SK-N-SH (cell line): ENCODE measurements around the gene IGDCC3. TPM values are rescaled to one million over a fixed set of nuclear protein-coding genes. Genes with fewer than 3 reads are reported as not detected.

Experiments used
- CTCF ChIA-PET: fragments of 300-600, 350-600 bp; formaldehyde crosslinking; extraction: SDS; loops from one replicate; lab custom pipeline; 2021; lab: Yijun Ruan, JAX
- POLR2A ChIA-PET: fragments of 350-600 bp; sonication (Branson Sonifier 250); formaldehyde crosslinking; extraction: SDS; loops from one replicate; lab custom pipeline; 2020; ENCODE audit warnings: antibody characterized with exemption, inconsistent platforms; lab: Yijun Ruan, JAX
- DNase-seq: peaks from one replicate; pipeline ENCODE4 v3.0.0; 2012
- H2AFZ ChIP-seq: fragments of 200-600 bp; sonication (generic); 2 replicates; pipeline ENCODE4 v1.8.1; 2016; ENCODE audit warnings: antibody characterized with exemption, mild to moderate bottlenecking, low read depth
- H3F3A ChIP-seq: fragments of 200-600 bp; sonication (generic); replicated peaks from 2 replicates; pipeline ENCODE3; 2016; ENCODE audit warnings: antibody characterized with exemption, mild to moderate bottlenecking; ENCODE audit not compliant: insufficient read depth
- H3K27ac ChIP-seq, 2 experiments: fragments of 200-500 bp in 1 of 2; fragments of 200-600 bp in 1 of 2; sonication (Bioruptor generic) in 1 of 2; sonication (generic), shearing (Covaris generic) in 1 of 2; 2 replicates each; pipeline versions ENCODE4 v1.5.1 to v1.6.1; 2014 to 2016; ENCODE audit warnings: low read depth in 2 of 2, inconsistent platforms in 1 of 2, low read length in 1 of 2, mild to moderate bottlenecking in 1 of 2, mixed read lengths in 1 of 2
- H3K27me3 ChIP-seq: fragments of 200-600 bp; sonication (generic), shearing (Covaris generic); 2 replicates; pipeline ENCODE4 v1.6.1; 2016; ENCODE audit warnings: mixed run types; ENCODE audit not compliant: insufficient read depth
- H3K36me3 ChIP-seq, 2 experiments: fragments of 200-500 bp in 1 of 2; fragments of 200-600 bp in 1 of 2; sonication (Bioruptor generic) in 1 of 2; sonication (generic) in 1 of 2; replicated peaks in 1 of 2; 2 replicates each; pipeline versions ENCODE3 to v1.5.1; 2014 to 2016; ENCODE audit warnings: low read length in 1 of 2, mild to moderate bottlenecking in 1 of 2; ENCODE audit not compliant: insufficient read depth in 2 of 2, control insufficient read depth in 1 of 2
- H3K4me1 ChIP-seq, 2 experiments: fragments of 200-500 bp in 1 of 2; fragments of 200-600 bp in 1 of 2; sonication (Bioruptor generic) in 1 of 2; sonication (generic), shearing (Covaris generic) in 1 of 2; 2 replicates each; pipeline versions ENCODE4 v1.5.1 to v1.6.1; 2014 to 2016; ENCODE audit warnings: low read depth in 1 of 2, low read length in 1 of 2, mixed run types in 1 of 2; ENCODE audit not compliant: insufficient read depth in 2 of 2, control insufficient read depth in 1 of 2
- H3K4me2 ChIP-seq: fragments of 200-600 bp; sonication (generic), shearing (Covaris generic); 2 replicates; pipeline ENCODE4 v1.6.1; 2017; ENCODE audit warnings: mixed run types
- H3K4me3 ChIP-seq, 2 experiments: fragments of 200-500 bp in 1 of 2; fragments of 200-600 bp in 1 of 2; sonication (Bioruptor generic) in 1 of 2; sonication (generic), shearing (Covaris generic) in 1 of 2; 2 replicates each; pipeline versions ENCODE4 v1.5.1 to v1.8.1; 2014 to 2016; ENCODE audit warnings: low read depth in 2 of 2, inconsistent platforms in 1 of 2, low read length in 1 of 2, mild to moderate bottlenecking in 1 of 2, mixed read lengths in 1 of 2, moderate library complexity in 1 of 2
- H3K79me2 ChIP-seq: fragments of 200-600 bp; sonication (generic); 2 replicates; pipeline ENCODE4 v1.8.1; 2017; ENCODE audit warnings: mild to moderate bottlenecking; ENCODE audit not compliant: insufficient read depth
- H3K9ac ChIP-seq: fragments of 200-600 bp; sonication (generic); 2 replicates; pipeline ENCODE4 v1.6.1; 2017; ENCODE audit warnings: mixed run types
- H3K9me2 ChIP-seq: fragments of 200-600 bp; sonication (generic); 2 replicates; pipeline ENCODE4 v1.6.1; 2017; ENCODE audit warnings: mixed run types
- H3K9me3 ChIP-seq: fragments of 200-600 bp; sonication (generic); 2 replicates; pipeline ENCODE4 v1.6.1; 2017; ENCODE audit warnings: mixed run types, mild to moderate bottlenecking, moderate library complexity
- H4K20me1 ChIP-seq: fragments of 200-600 bp; sonication (generic); 2 replicates; pipeline ENCODE4 v1.6.1; 2017; ENCODE audit warnings: mild to moderate bottlenecking, mixed run types; ENCODE audit not compliant: insufficient read depth
- ELF1 ChIP-seq: IDR thresholded peaks from 2 replicates; pipeline ENCODE4 v1.4.0; 2012
- FOXM1 ChIP-seq: IDR thresholded peaks from 2 replicates; pipeline ENCODE4 v1.4.0; 2012; ENCODE audit warnings: low read depth, mild to moderate bottlenecking
- GATA2 ChIP-seq: sonication (generic); formaldehyde crosslinking; IDR thresholded peaks from 2 replicates; pipeline ENCODE4 v1.5.0; 2020; ENCODE audit warnings: mild to moderate bottlenecking, missing genetic modification reagents
- JUND ChIP-seq: IDR thresholded peaks from 2 replicates; pipeline ENCODE4 v1.4.0; 2012
- RXRA ChIP-seq: IDR thresholded peaks from 2 replicates; pipeline ENCODE4 v1.4.0; 2012; ENCODE audit warnings: low read depth, mild to moderate bottlenecking, borderline replicate concordance
- SIN3A ChIP-seq: IDR thresholded peaks from 2 replicates; pipeline ENCODE4 v1.6.1; 2012; ENCODE audit warnings: low read depth, mild to moderate bottlenecking, low read length, moderate library complexity, borderline replicate concordance
- TAF1 ChIP-seq: IDR thresholded peaks from 2 replicates; pipeline ENCODE4 v1.6.1; 2012; ENCODE audit warnings: low read depth, mild to moderate bottlenecking, low read length, moderate library complexity, borderline replicate concordance
- TEAD4 ChIP-seq: IDR thresholded peaks from 2 replicates; pipeline ENCODE4 v1.4.0; 2012; ENCODE audit warnings: mild to moderate bottlenecking, borderline replicate concordance; ENCODE audit not compliant: insufficient read depth
- YY1 ChIP-seq: IDR thresholded peaks from 2 replicates; pipeline ENCODE4 v1.4.0; 2012; ENCODE audit warnings: low read depth, mild to moderate bottlenecking
- WGBS: methylation state at CpG from one replicate; pipeline ENCODE4 v1.1.6; 2017; ENCODE audit warnings: low lambda C conversion rate; 5-methylcytosine and 5-hydroxymethylcytosine counted together
- polyA plus RNA-seq, 3 experiments: library from polyadenylated mRNA; depleted of rRNA; stranded (reverse); fragments of >200 nt; gene quantifications; 2 replicates each; pipeline ENCODE4 v1.2.3, GENCODE V29; 2012
- TF ChIP-seq, protein P1 (sequence below): IDR thresholded peaks from 2 replicates; pipeline ENCODE4 v1.4.0; 2012; ENCODE audit warnings: low read depth, borderline replicate concordance
- TF ChIP-seq, protein P2 (sequence below): IDR thresholded peaks from 2 replicates; pipeline ENCODE4 v1.4.0; 2012; ENCODE audit warnings: low read depth, borderline replicate concordance
- TF ChIP-seq, protein P3 (sequence below): fragments of 150-350 bp; IDR thresholded peaks from 2 replicates; pipeline ENCODE4 v1.6.1; 2016; ENCODE audit warnings: mild to moderate bottlenecking, low read depth, low read length

IGDCC3 gene
- polyA plus RNA-seq, 1 of the 3 experiments (the other 2 are of a cell fraction), result 0.43 TPM

DNA sequence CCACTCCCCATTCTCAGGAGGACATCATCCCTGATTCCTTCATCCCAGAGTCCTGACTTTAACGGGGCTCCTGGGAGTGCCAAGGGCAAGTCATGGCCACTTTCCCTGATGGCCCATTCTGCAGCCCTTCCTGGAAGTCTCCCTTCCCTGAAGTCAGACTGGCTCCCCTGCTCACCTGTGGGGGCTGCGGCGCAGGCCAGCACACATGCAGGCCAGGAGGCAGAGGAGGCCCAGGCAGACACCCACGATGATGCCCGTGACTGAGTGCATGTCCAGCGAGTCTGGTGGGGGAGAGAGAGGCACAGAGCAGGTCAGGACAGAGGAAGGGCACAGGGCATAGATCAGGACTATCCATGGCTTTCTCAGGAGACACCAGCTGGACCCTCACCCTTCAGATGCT lies 8.6 kb upstream of the IGDCC3 start:
- H3K9me3 ChIP-seq, result no peaks in the 10 kb centered on the region
- H3K4me2 ChIP-seq, result no peak overlapping the region
- TF ChIP-seq, protein P1, sequence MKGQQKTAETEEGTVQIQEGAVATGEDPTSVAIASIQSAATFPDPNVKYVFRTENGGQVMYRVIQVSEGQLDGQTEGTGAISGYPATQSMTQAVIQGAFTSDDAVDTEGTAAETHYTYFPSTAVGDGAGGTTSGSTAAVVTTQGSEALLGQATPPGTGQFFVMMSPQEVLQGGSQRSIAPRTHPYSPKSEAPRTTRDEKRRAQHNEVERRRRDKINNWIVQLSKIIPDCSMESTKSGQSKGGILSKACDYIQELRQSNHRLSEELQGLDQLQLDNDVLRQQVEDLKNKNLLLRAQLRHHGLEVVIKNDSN, result no peak
- TF ChIP-seq YY1, result no peak
- no peak overlapping the region for H3K9ac ChIP-seq
- H3K4me1 ChIP-seq, result peaks cover 0 to 21% of the 10 kb centered on the region in 2 experiments; a peak in 1 of 4 replicates
- CTCF ChIA-PET, result interaction anchor here (0.5 to 37.1 kb wide), 23 partner anchors 9 to 390 kb away, joined by 3 to 969 read pairs (median 7); partner anchors contain the start of gene RNU5B-1
- H2AFZ ChIP-seq, result no peak overlapping the region
- H3K36me3 ChIP-seq, result no peaks in the 10 kb centered on the region
- no peak for DNase-seq
- no peak overlapping the region for H3K4me3 ChIP-seq
- H4K20me1 ChIP-seq, result no peaks in the 10 kb centered on the region
- POLR2A ChIA-PET, result interaction anchor here (1.9 kb wide), 1 partner anchor 82 kb away, joined by 8 read pairs; the partner anchor contains the start of gene RNU5B-1
- no peaks in the 10 kb centered on the region for H3K27me3 ChIP-seq
- H3F3A ChIP-seq, result peaks cover 4% of the 10 kb centered on the region
- WGBS, result 55% methylated on average over 6 of the region's 6 CpGs
- no peak overlapping the region for H3K27ac ChIP-seq
- H3K79me2 ChIP-seq, result no peaks in the 10 kb centered on the region
- no peaks in the 10 kb centered on the region for H3K9me2 ChIP-seq

DNA sequence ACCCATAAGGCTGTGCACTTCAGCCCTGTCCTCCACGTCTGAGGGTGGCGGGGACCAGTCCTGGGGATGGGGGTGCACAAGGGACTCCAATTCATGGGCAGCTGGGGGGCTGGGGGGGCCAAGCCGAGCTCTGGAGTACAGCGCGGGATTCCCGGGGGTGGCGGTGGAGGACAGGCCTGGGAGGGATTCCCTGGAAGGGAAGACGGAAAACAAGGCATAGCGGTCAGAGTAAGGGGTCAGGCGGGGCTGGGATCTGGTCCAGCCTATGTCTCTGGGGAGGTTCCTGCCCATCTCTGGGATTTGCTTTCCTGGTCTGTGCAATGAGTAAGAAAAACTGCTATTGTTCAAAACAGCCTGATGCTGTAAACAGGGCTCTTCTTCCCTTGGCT lies 8.1 kb upstream of the IGDCC3 start:
- Histone ChIP-seq H4K20me1 (no peaks in the 10 kb centered on the region), H3K9me2 (no peaks in the 10 kb centered on the region), H3K4me2 (no peak overlapping the region), H3K27ac (no peak overlapping the region), H3F3A (peaks cover 4% of the 10 kb centered on the region), H2AFZ (no peak overlapping the region), H3K9me3 (no peaks in the 10 kb centered on the region), H3K27me3 (no peaks in the 10 kb centered on the region; the same call in 1 of the 2 replicates), H3K36me3 (no peaks in the 10 kb centered on the region), H3K9ac (no peak overlapping the region), H3K79me2 (no peaks in the 10 kb centered on the region), H3K4me3 (peak overlapping the region in 1 of 2 experiments; percentile 14; a peak in 1 of 4 replicates), H3K4me1 (peaks cover 0 to 21% of the 10 kb centered on the region in 2 experiments; a peak in 1 of 4 replicates)
- no peak for DNase-seq
- TF ChIP-seq, protein P2, sequence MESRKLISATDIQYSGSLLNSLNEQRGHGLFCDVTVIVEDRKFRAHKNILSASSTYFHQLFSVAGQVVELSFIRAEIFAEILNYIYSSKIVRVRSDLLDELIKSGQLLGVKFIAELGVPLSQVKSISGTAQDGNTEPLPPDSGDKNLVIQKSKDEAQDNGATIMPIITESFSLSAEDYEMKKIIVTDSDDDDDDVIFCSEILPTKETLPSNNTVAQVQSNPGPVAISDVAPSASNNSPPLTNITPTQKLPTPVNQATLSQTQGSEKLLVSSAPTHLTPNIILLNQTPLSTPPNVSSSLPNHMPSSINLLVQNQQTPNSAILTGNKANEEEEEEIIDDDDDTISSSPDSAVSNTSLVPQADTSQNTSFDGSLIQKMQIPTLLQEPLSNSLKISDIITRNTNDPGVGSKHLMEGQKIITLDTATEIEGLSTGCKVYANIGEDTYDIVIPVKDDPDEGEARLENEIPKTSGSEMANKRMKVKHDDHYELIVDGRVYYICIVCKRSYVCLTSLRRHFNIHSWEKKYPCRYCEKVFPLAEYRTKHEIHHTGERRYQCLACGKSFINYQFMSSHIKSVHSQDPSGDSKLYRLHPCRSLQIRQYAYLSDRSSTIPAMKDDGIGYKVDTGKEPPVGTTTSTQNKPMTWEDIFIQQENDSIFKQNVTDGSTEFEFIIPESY, result no peak
- TF ChIP-seq TEAD4 (no peak), ELF1 (no peak), GATA2 (CRISPR knock-in tag) (no peak), FOXM1 (no peak), RXRA (no peak), TAF1 (no peak), SIN3A (no peak), JUND (no peak)
- TF ChIP-seq, protein P3, sequence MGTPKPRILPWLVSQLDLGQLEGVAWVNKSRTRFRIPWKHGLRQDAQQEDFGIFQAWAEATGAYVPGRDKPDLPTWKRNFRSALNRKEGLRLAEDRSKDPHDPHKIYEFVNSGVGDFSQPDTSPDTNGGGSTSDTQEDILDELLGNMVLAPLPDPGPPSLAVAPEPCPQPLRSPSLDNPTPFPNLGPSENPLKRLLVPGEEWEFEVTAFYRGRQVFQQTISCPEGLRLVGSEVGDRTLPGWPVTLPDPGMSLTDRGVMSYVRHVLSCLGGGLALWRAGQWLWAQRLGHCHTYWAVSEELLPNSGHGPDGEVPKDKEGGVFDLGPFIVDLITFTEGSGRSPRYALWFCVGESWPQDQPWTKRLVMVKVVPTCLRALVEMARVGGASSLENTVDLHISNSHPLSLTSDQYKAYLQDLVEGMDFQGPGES, result no peak
- POLR2A ChIA-PET, result interaction anchor here (1.9 kb wide), 1 partner anchor 81 kb away, joined by 8 read pairs; the partner anchor contains the start of gene RNU5B-1
- CTCF ChIA-PET, result interaction anchor here (0.5 to 37.1 kb wide), 28 partner anchors 9 to 389 kb away, joined by 3 to 969 read pairs (median 6); partner anchors contain the start of gene RNU5B-1
- WGBS, result 66% methylated on average over 10 of the region's 10 CpGs
